A673 (cell line): Measurements from ENCODE around the gene ETFB. TPM values are rescaled to one million over a fixed set of nuclear protein-coding genes. Genes with fewer than 3 reads are reported as not detected.

ENCODE experiments used
- BruUV-seq: library from RNA; stranded (reverse); fragments of 400-500 nt; replicated peaks from 2 replicates; lab custom pipeline; 2021; lab: Mats Ljungman, UMichigan
- CTCF ChIA-PET: fragments of 300-600 bp; sonication (Branson Sonifier 250); formaldehyde crosslinking; loops from one replicate; lab custom pipeline; 2022; ENCODE audit warnings: antibody characterized with exemption; lab: Charles Lee
- POLR2A ChIA-PET: fragments of 300-600 bp; sonication (Branson Sonifier 250); formaldehyde crosslinking; loops from one replicate; lab custom pipeline; 2022; ENCODE audit warnings: antibody characterized with exemption; ENCODE audit not compliant: low non-redundant PET; lab: Charles Lee
- DNase-seq: peaks from one replicate; pipeline ENCODE4 v3.0.0-alpha.2; 2015; ENCODE audit warnings: low spot score
- H3K27ac ChIP-seq: fragments of 200-600 bp; sonication (generic); 2 replicates; pipeline ENCODE4 v1.5.1; 2016; ENCODE audit warnings: mixed run types, low read depth, mild to moderate bottlenecking, mixed read lengths, antibody characterized with exemption, low read length; ENCODE audit not compliant: poor library complexity, severe bottlenecking
- H3K27me3 ChIP-seq: fragments of 200-600 bp; sonication (generic); replicated peaks from 2 replicates; pipeline ENCODE4 v1.6.1; 2017; ENCODE audit warnings: mixed run types, low read depth, mild to moderate bottlenecking, mixed read lengths, antibody characterized with exemption, low read length; ENCODE audit not compliant: insufficient read depth, poor library complexity
- H3K36me3 ChIP-seq: fragments of 200-600 bp; sonication (generic); 2 replicates; pipeline ENCODE4 v1.6.1; 2016; ENCODE audit warnings: mixed run types, mild to moderate bottlenecking, mixed read lengths, antibody characterized with exemption, low read length; ENCODE audit not compliant: insufficient read depth, poor library complexity, severe bottlenecking
- H3K4me1 ChIP-seq: fragments of 200-600 bp; sonication (generic); 2 replicates; pipeline ENCODE4 v1.6.1; 2017; ENCODE audit warnings: mixed run types, mild to moderate bottlenecking, mixed read lengths, antibody characterized with exemption, low read length; ENCODE audit not compliant: insufficient read depth, poor library complexity, severe bottlenecking
- H3K4me3 ChIP-seq: fragments of 200-600 bp; sonication (generic); 2 replicates; pipeline ENCODE4 v1.5.1; 2016; ENCODE audit warnings: low read depth, mixed run types, mild to moderate bottlenecking, mixed read lengths, low read length; ENCODE audit not compliant: poor library complexity, severe bottlenecking
- H3K9me3 ChIP-seq: fragments of 200-600 bp; sonication (generic); 2 replicates; pipeline ENCODE4 v1.6.1; 2016; ENCODE audit warnings: mixed run types, low read depth, mild to moderate bottlenecking, mixed read lengths, antibody characterized with exemption, low read length; ENCODE audit not compliant: poor library complexity, severe bottlenecking
- CTCF ChIP-seq: fragments of 300-800, 200-600 bp; sonication (generic); conservative IDR thresholded peaks from 2 replicates; pipeline ENCODE4 v1.5.1; 2017; ENCODE audit warnings: low read depth, mild to moderate bottlenecking, antibody characterized with exemption, low read length, moderate library complexity, mixed read lengths
- EZH2 ChIP-seq: fragments of 200-600 bp; sonication (generic); IDR thresholded peaks from 2 replicates; pipeline ENCODE4 v1.6.1; 2017; ENCODE audit warnings: borderline replicate concordance, low read depth, mild to moderate bottlenecking, mixed read lengths, antibody characterized with exemption, low read length; ENCODE audit not compliant: poor library complexity, severe bottlenecking
- intact Hi-C: fragments of 100-400 bp; cut with micrococcal nuclease; formaldehyde crosslinking; loops from one replicate; pipeline ENCODE4 v1.10.0; 2022; ENCODE audit not compliant: unreplicated experiment
- total RNA-seq: library from RNA; stranded (reverse); gene quantifications from 2 replicates; pipeline ENCODE4 v1.2.3, GENCODE V29; 2021

ETFB gene
- total RNA-seq, 1 experiment from 2014 or later = 52.6 TPM

- H3K9me3 ChIP-seq = no peaks in the 10 kb centered on the region
- ChIA-PET POLR2A (interaction anchor here (0.6 kb wide), 2 partner anchors 28 to 617 kb away, joined by 3 to 6 read pairs; no protein-coding TSS in a partner anchor), CTCF (interaction anchor here (0.6 to 1.0 kb wide), 2 partner anchors 28 to 669 kb away, joined by 3 to 6 read pairs; no protein-coding TSS in a partner anchor)
- H3K4me3 ChIP-seq = peak overlapping the region; percentile 64
- TF ChIP-seq CTCF (no peak), EZH2 (no peak)
- no peaks in the 10 kb centered on the region for H3K27me3 ChIP-seq
- peak; percentile 98 for DNase-seq
- intact Hi-C loops = loop anchor here (2.0 kb wide), 2 partner anchors 27 to 29 kb away; no protein-coding TSS in a partner anchor
- BruUV-seq = no TSS peak
- peak overlapping the region; percentile 76 for H3K27ac ChIP-seq
- H3K36me3 ChIP-seq = no peaks in the 10 kb centered on the region
- H3K4me1 ChIP-seq = peaks cover 9% of the 10 kb centered on the region
Observed at GRCh38 chr19:51367565-51368365, 1.6 kb upstream of the ETFB start.

GRCh38 chr19:51367255-51367564, 1.0 kb upstream of the ETFB start:
- H3K27ac ChIP-seq = peak overlapping the region; percentile 76
- intact Hi-C loops = loop anchor here (2.0 kb wide), 2 partner anchors 28 kb away; no protein-coding TSS in a partner anchor
- no peak for TF ChIP-seq EZH2
- TF ChIP-seq CTCF = no peak
- no peaks in the 10 kb centered on the region for H3K36me3 ChIP-seq
- ChIA-PET CTCF (interaction anchor here (1.0 kb wide), 1 partner anchor 28 kb away, joined by 6 read pairs; no protein-coding TSS in a partner anchor), POLR2A (interaction anchor here (0.6 kb wide), 2 partner anchors 28 to 616 kb away, joined by 3 to 6 read pairs; no protein-coding TSS in a partner anchor)
- no peaks in the 10 kb centered on the region for H3K9me3 ChIP-seq
- BruUV-seq = no TSS peak
- H3K4me1 ChIP-seq = peaks cover 9% of the 10 kb centered on the region
- H3K4me3 ChIP-seq = peak overlapping the region; percentile 64
- DNase-seq = no peak
- H3K27me3 ChIP-seq = no peaks in the 10 kb centered on the region

- Histone ChIP-seq H3K36me3 (no peaks in the 10 kb centered on the region), H3K4me3 (peak overlapping the region; percentile 64), H3K27me3 (no peaks in the 10 kb centered on the region), H3K27ac (peak overlapping the region; percentile 76), H3K4me1 (peaks cover 9% of the 10 kb centered on the region), H3K9me3 (no peaks in the 10 kb centered on the region)
- ChIA-PET CTCF (interaction anchor here (1.0 kb wide), 1 partner anchor 27 kb away, joined by 6 read pairs; no protein-coding TSS in a partner anchor), POLR2A (interaction anchor here (0.6 kb wide), 1 partner anchor 616 kb away, joined by 3 read pairs; no protein-coding TSS in a partner anchor)
- intact Hi-C loops = loop anchor here (2.0 kb wide), 2 partner anchors 28 kb away; no protein-coding TSS in a partner anchor
- peak; percentile 98 for DNase-seq
- BruUV-seq = no TSS peak
- TF ChIP-seq CTCF = no peak
- no peak for TF ChIP-seq EZH2
Observed at GRCh38 chr19:51366389-51367254, 434 bp upstream of the ETFB start.
